ENCODE results near the gene SLC15A3.

The SLC15A3 gene

GRCh38 chr11:60933416-60934123, 18.4 kb downstream of the SLC15A3 start:
- TF ChIP-seq, protein P1, sequence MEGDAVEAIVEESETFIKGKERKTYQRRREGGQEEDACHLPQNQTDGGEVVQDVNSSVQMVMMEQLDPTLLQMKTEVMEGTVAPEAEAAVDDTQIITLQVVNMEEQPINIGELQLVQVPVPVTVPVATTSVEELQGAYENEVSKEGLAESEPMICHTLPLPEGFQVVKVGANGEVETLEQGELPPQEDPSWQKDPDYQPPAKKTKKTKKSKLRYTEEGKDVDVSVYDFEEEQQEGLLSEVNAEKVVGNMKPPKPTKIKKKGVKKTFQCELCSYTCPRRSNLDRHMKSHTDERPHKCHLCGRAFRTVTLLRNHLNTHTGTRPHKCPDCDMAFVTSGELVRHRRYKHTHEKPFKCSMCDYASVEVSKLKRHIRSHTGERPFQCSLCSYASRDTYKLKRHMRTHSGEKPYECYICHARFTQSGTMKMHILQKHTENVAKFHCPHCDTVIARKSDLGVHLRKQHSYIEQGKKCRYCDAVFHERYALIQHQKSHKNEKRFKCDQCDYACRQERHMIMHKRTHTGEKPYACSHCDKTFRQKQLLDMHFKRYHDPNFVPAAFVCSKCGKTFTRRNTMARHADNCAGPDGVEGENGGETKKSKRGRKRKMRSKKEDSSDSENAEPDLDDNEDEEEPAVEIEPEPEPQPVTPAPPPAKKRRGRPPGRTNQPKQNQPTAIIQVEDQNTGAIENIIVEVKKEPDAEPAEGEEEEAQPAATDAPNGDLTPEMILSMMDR (IDR thresholded peaks at IDR 0.05; ENCODE audit: control extremely low read depth, extremely low read depth, low read depth, missing control alignments), result no peak
- ChIA-PET POLR2A (no interaction called here), CTCF (interaction anchor here (1.4 to 2.1 kb wide), 4 partner anchors 16 to 102 kb away, joined by 4 to 7 read pairs (median 5); no protein-coding TSS in a partner anchor)
- no peak for DNase-seq (ENCODE audit: extremely low spot score)

DNA sequence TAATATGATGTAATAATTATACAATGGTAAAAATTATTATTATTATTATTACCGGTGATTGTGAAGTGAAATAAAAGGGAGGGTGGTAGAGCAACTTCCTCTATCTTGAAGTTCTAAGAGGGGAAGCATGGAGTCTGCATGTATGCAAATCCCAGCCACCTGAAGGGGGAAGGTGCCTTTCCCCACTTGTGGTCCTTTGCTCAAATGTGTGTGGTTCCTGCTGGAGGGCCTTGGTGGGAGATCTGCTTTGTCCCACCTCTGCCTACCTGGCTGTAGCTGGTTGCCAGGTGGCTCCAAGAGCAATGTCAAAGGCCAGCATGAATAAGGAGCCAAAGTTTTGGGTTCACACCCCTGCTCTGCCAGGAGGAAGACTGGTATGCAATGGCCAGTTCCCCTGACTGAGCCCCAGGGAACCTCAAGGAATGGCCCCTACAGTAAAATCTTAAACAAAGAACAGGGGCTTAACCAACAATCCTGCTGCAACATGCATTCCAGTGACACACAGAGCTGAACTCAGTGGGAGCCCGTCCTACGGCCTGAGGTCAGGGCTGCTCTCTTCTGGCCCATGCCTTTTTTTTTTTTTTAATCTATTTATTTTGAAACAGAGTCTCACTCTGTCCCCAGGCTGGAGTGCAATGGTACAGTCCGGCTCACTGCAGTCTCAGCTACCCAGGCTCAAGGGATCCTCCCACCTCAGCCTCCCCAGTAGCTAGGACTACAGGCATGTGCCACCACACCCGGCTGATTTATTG, 19.2 kb downstream of the SLC15A3 start:
- TF ChIP-seq, protein P1 (IDR thresholded peaks at IDR 0.05; ENCODE audit: control extremely low read depth, extremely low read depth, low read depth, missing control alignments), result no peak
- ChIA-PET POLR2A (no interaction called here), CTCF (interaction anchor here (1.1 to 2.1 kb wide), 6 partner anchors 8 to 101 kb away, joined by 4 to 7 read pairs (median 5); partner anchors contain the start of gene TMEM109)
- DNase-seq (ENCODE audit: extremely low spot score), result no peak

GRCh38 chr11:60931917-60932316, 20.1 kb downstream of the SLC15A3 start:
- ChIA-PET CTCF (interaction anchor here (1.1 to 2.1 kb wide), 5 partner anchors 9 to 101 kb away, joined by 4 to 7 read pairs (median 5); partner anchors contain the start of gene TMEM109), POLR2A (no interaction called here)
- TF ChIP-seq, protein P1 (IDR thresholded peaks at IDR 0.05; ENCODE audit: control extremely low read depth, extremely low read depth, low read depth, missing control alignments), result no peak
- DNase-seq (ENCODE audit: extremely low spot score), result no peak

DNA sequence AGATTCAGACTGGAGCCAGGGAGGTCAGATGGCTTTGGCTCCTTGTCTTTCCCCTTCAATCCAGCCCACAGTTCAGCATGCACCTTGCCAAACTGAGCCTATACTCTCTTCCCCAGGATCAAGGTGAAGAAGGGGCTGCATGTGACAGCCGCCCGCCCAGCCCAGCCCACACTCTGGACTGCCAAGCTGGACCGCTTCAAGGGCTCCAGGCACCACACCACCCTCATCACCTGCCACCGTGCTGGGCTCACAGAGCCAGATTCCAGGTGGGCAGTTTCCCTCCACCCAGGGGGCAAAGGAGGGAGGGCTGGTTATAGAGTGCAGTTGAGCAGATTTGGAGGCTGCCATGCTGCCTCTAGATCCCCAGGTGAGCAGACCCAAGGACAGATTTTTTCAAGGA, 21.6 kb downstream of the SLC15A3 start:
- CTCF ChIA-PET, result interaction anchor here (1.0 to 1.7 kb wide), 2 partner anchors 11 to 15 kb away, joined by 3 to 5 read pairs; no protein-coding TSS in a partner anchor

GRCh38 chr11:60929764-60930163, 22.2 kb downstream of the SLC15A3 start:
- DNase-seq (ENCODE audit: extremely low spot score), result no peak
- POLR2A ChIA-PET, result interaction anchor here (0.6 to 1.9 kb wide), 2 partner anchors 16 to 90 kb away, joined by 4 to 5 read pairs; partner anchors contain the start of gene TMEM109

More for the DNA sequence above, 21.6 kb downstream of the SLC15A3 start:
- TF ChIP-seq, protein P1 (IDR thresholded peaks at IDR 0.05; ENCODE audit: control extremely low read depth, extremely low read depth, low read depth, missing control alignments), result no peak
- DNase-seq (ENCODE audit: extremely low spot score), result no peak
- POLR2A ChIA-PET, result interaction anchor here (1.9 kb wide), 1 partner anchor 16 kb away, joined by 5 read pairs; the partner anchor contains the start of gene TMEM109

More at GRCh38 chr11:60929764-60930163, 22.2 kb downstream of the SLC15A3 start:
- TF ChIP-seq, protein P1 (IDR thresholded peaks at IDR 0.05; ENCODE audit: control extremely low read depth, extremely low read depth, low read depth, missing control alignments), result no peak
- CTCF ChIA-PET, result interaction anchor here (0.9 to 1.7 kb wide), 5 partner anchors 11 to 365 kb away, joined by 3 to 5 read pairs (median 3); partner anchors contain the start of gene VWCE

Data from GM10248 (cell line).